ENCODE results near the gene TTLL1. TPM values are rescaled to one million over a fixed set of nuclear protein-coding genes. Genes with fewer than 3 reads are reported as not detected.
A peak's percentile ranks its signal among the peaks of the same experiment; 100 is the strongest.

The TTLL1 gene
- 13.0 TPM for total RNA-seq (ENCODE audit: unreplicated experiment)
- long read RNA-seq, transcript TTLL1-201 (11 exons, 1,645 nt), result major isoform, 13 of 23 reads
- long read RNA-seq, partial matches to known transcripts, result 1 of 23 reads
- long read RNA-seq, other reads (novel, unspliced or antisense), result 8 of 23 reads

DNA sequence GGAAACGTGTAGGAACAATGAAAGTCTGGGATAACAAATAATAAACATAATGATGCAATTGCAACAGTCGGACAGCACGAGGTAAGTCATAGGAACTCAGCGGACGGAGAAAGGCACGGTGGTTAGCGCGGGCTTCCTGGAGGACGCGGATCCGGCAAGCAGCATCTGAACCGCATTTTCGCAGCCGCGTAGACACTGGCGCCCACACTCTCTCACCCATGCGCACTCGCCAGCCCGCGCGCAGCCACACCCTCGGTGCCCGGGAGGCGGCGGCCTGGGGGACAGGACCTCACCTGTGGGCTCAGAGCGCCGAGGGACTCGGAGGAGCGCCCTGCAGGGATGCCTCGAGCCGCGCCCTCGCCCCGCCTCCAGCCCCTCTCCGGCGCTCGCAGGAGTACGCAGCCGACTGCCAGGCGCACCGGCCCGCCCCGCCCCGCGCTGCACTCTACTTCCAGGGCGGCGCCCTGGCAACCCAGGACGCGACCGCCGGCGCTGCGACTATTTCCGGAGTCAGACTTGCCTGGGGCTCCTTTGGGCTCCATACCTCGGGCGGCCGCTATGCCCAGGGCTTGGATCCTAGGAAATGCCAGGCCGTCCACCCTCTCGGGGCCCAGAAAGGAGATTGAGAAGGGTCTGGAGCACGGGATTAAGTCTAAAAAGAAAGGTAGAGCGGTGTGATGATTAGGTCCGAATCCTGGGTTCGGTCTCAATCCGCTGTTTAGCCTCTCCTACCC lies at the start of gene TTLL1:
Gene TTLL1 (minus strand): TSS at position 408 of the 734 bp plus-strand sequence. CDS start 13,805 bp downstream, outside the sequence.
- TF ChIP-seq, protein P1, sequence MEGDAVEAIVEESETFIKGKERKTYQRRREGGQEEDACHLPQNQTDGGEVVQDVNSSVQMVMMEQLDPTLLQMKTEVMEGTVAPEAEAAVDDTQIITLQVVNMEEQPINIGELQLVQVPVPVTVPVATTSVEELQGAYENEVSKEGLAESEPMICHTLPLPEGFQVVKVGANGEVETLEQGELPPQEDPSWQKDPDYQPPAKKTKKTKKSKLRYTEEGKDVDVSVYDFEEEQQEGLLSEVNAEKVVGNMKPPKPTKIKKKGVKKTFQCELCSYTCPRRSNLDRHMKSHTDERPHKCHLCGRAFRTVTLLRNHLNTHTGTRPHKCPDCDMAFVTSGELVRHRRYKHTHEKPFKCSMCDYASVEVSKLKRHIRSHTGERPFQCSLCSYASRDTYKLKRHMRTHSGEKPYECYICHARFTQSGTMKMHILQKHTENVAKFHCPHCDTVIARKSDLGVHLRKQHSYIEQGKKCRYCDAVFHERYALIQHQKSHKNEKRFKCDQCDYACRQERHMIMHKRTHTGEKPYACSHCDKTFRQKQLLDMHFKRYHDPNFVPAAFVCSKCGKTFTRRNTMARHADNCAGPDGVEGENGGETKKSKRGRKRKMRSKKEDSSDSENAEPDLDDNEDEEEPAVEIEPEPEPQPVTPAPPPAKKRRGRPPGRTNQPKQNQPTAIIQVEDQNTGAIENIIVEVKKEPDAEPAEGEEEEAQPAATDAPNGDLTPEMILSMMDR (IDR thresholded peaks at IDR 0.05; ENCODE audit: unreplicated experiment), result no peak
- Mint-ChIP-seq H3K36me3 (ENCODE audit: low read depth, unreplicated experiment) (peaks cover 12% of the 10 kb centered on the region), H3K9me3 (ENCODE audit: unreplicated experiment) (no peaks in the 10 kb centered on the region), H3K27ac (ENCODE audit: unreplicated experiment) (peak within 1 kb of the TSS; percentile 1), H3K4me3 (ENCODE audit: unreplicated experiment) (peak within 1 kb of the TSS; percentile 92), H3K27me3 (ENCODE audit: unreplicated experiment) (no peaks in the 10 kb centered on the region), H3K4me1 (ENCODE audit: unreplicated experiment) (peaks cover 3% of the 10 kb centered on the region)
- DNase-seq (ENCODE audit: low spot score), result peak; percentile 87

DNA sequence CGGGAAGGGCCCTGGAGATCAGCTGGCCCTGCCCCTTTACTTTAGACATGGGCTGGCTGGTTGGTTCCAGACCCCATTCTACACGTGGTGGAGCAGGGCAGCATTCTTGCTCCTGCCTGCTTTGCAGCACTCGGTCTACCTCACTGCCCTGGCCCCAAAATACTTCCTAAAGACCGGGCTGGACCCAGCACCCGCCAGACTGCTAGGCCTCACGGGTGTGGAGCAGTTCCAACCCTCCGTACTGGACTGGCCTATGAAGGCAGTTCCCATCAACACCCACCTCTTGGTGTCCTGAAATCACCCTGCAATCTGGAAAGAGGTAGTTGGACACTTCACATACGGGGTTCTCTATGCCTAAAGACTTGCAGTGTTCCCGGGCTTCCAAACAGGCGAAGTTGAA lies 47.6 kb upstream of the TTLL1 start:
- Mint-ChIP-seq H3K27me3 (ENCODE audit: unreplicated experiment) (peaks cover 1% of the 10 kb centered on the region), H3K27ac (ENCODE audit: unreplicated experiment) (peak overlapping the region; percentile 70), H3K36me3 (ENCODE audit: low read depth, unreplicated experiment) (peaks cover 20% of the 10 kb centered on the region), H3K4me3 (ENCODE audit: unreplicated experiment) (no peak overlapping the region), H3K9me3 (ENCODE audit: unreplicated experiment) (no peaks in the 10 kb centered on the region), H3K4me1 (ENCODE audit: unreplicated experiment) (peaks cover 22% of the 10 kb centered on the region)
- TF ChIP-seq, protein P1 (IDR thresholded peaks at IDR 0.05; ENCODE audit: unreplicated experiment), result no peak
- DNase-seq (ENCODE audit: low spot score), result no peak

DNA sequence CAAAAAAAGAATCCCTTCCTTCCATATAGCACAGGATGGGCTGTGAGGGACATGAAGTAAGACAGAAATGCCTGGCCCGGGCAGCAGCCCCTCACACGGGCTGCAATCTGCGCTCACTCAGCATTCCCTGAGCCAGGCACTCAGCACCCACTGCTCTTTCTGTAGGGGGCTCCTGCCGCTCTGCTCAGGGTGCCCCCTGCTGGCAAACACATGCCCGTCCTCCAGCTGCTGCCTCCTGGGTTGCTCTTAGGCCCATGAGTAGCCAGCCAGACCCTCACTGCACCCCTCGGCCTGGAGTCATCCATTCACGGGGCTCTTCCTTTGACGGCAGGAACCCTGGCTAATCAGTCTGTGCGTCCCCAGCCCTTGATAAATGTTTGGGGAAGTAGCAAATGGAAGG lies 47.1 kb upstream of the TTLL1 start:
- H3K4me1 Mint-ChIP-seq (ENCODE audit: unreplicated experiment), result peaks cover 27% of the 10 kb centered on the region
- no peaks in the 10 kb centered on the region for H3K9me3 Mint-ChIP-seq (ENCODE audit: unreplicated experiment)
- H3K27me3 Mint-ChIP-seq (ENCODE audit: unreplicated experiment), result no peaks in the 10 kb centered on the region
- no peak overlapping the region for H3K4me3 Mint-ChIP-seq (ENCODE audit: unreplicated experiment)
- TF ChIP-seq, protein P1 (IDR thresholded peaks at IDR 0.05; ENCODE audit: unreplicated experiment), result peak; percentile 54
- peak overlapping the region; percentile 68 for H3K27ac Mint-ChIP-seq (ENCODE audit: unreplicated experiment)
- peaks cover 20% of the 10 kb centered on the region for H3K36me3 Mint-ChIP-seq (ENCODE audit: low read depth, unreplicated experiment)
- DNase-seq (ENCODE audit: low spot score), result peak; percentile 71

DNA sequence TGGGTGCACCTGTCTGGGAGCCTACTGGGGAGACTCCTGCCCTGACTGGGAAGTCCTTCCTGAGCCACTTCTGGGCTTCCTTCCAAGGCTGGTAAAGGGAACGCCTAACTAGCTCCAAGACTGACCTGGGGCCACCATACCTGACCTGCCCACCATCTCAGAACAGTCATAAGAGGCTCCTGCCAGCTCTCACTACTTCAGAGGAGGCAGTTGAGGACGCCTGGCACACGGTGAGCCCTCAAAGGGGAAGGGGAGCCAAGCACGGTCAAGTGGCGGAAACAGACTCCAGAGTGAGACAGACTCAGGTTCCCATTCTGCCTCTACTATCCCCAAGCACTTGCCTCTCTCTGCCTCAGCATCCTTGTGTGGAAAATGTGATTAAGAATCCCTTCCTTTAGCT lies 46.4 kb upstream of the TTLL1 start:
- Mint-ChIP-seq H3K4me3 (ENCODE audit: unreplicated experiment) (no peak overlapping the region), H3K4me1 (ENCODE audit: unreplicated experiment) (peaks cover 27% of the 10 kb centered on the region), H3K27me3 (ENCODE audit: unreplicated experiment) (no peaks in the 10 kb centered on the region), H3K9me3 (ENCODE audit: unreplicated experiment) (no peaks in the 10 kb centered on the region), H3K36me3 (ENCODE audit: low read depth, unreplicated experiment) (peaks cover 20% of the 10 kb centered on the region), H3K27ac (ENCODE audit: unreplicated experiment) (no peak overlapping the region)
- TF ChIP-seq, protein P1 (IDR thresholded peaks at IDR 0.05; ENCODE audit: unreplicated experiment), result no peak
- no peak for DNase-seq (ENCODE audit: low spot score)

DNA sequence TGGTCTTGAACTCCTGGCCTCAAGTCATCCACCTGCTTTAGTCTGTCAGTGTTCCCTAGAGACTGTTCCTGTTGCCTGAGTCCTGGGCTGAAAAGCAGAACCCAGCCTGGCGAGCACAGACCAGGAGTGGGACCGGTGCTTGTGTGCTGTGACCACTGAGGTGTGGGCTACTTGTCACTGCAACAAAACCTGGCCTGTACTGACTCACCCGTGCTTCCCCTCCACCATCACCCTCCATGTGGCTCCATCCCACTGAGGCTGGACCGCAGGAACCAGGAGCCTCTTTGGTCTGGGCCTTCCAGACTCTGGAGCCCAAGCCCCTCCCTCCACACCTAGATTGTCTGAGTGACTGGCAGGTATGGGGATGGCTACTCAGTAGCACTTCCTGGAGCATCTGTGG lies 45.4 kb upstream of the TTLL1 start:
- Mint-ChIP-seq H3K9me3 (ENCODE audit: unreplicated experiment) (no peaks in the 10 kb centered on the region), H3K27ac (ENCODE audit: unreplicated experiment) (no peak overlapping the region), H3K4me3 (ENCODE audit: unreplicated experiment) (no peak overlapping the region), H3K27me3 (ENCODE audit: unreplicated experiment) (peaks cover 2% of the 10 kb centered on the region), H3K36me3 (ENCODE audit: low read depth, unreplicated experiment) (peaks cover 20% of the 10 kb centered on the region), H3K4me1 (ENCODE audit: unreplicated experiment) (peaks cover 27% of the 10 kb centered on the region)
- no peak for DNase-seq (ENCODE audit: low spot score)
- TF ChIP-seq, protein P1 (IDR thresholded peaks at IDR 0.05; ENCODE audit: unreplicated experiment), result no peak

Measured in endothelial cell (in vitro differentiated cells).